ENCODE measurements around the gene IGFN1. TPM values are rescaled to one million over a fixed set of nuclear protein-coding genes. Genes with fewer than 3 reads are reported as not detected.

Gene IGFN1
- 0.10 TPM in 1 of 2 replicates, not detected in the other for total RNA-seq

DNA sequence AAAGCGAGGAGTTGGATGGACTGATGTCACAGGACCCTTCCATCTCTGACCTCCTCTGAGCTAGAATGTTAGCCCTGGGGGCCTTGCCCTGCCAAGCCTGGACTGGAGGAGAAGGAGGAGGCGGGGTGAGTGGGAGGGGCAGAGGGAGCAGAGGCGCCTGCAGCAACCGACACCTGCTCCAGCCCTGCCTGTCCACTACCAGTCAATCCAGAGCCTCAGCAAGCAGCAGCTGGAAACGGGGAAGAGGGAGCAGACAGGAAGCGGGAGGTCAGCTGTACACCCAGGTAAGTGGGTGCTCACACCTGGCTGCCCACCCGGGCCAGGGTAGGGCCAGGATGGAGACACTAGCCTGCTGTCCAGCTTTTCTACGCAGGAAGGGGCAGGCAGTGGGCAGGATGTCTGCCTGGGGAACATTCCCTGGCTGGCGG, at the start of gene IGFN1:
TSS of gene IGFN1 (plus strand) at position 201 of the 428 bp plus-strand sequence. CDS start 2,470 bp downstream, outside the sequence.
- no peak for DNase-seq (ENCODE audit: extremely low read depth, low read depth, low spot score)

DNA sequence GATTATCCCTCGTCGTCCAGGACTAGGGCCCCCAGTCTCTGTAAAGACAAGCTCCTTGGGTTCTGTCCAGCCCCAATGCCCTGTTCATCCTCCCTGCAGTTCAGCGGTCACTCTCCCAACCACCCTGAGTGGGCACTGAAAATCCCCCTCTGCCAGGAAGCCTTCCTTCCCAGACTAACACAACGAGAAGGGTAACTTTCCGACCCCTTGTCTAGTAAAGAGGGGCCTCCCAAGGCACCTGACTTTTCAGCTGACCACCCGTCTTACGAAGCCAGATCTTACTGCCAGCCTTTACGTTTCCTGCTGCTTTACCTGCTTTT, 49.7 kb upstream of the IGFN1 start:
- DNase-seq (ENCODE audit: extremely low read depth, low read depth, low spot score) = no peak

DNA sequence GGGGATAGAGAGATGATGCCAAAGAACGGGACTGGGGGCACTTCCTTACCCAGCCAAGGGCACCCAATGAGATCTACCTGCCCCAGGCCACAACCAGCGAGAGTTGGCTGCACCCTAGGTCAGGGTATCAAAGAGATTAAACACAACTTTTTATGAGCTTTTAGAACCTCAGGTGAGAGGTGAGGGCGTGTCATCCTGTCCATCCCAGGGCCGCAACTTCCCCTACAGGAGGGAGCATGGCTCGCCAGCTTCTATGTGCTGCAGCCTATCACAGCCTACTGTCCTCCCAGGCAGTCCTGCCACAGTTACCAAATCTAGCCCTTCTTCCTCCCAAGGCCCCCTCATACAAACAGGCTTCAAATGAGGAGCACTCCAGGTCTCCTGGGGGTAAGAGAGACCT, 49.2 kb upstream of the IGFN1 start:
- no peak for DNase-seq (ENCODE audit: extremely low read depth, low read depth, low spot score)

DNA sequence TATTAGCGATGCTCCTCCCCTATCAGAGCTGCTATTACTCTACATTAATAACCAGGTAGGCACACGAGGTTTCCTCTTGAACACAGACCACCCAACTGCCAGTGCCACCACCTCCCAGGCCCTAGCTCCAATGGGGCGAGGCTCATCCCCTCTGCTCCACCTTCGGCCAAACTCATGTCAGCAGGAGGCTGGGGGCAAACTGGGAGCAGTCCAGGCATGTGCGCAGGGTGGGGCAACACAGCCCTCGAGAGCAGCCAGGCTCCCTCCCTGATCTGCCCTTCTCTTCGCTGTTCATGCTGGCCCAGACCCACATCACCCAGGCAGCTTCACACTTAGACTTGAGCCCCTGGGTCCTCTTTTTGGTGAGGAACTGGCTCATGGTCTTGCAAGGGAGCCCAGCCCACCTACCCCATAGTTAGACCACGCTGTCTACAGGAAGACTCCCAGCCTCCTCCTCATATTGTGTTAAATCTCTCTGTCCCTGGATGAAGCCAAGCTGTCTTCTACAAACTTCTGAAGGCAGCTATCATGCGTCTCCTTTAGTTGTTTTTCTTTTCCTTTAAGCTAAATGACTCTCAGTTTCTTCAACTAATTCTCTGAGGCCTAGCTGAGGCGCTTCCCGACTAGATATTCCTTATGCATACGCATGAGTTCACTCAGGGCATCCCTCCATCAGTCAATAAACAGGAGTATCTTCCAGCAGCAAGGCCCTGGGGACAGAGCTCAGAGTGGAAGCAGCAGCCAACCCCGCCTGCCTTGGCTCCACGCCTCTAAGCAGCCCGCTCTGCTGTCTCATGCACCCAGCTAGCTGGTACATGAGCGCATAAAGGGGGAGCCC, 48.4 kb upstream of the IGFN1 start:
- no peak for DNase-seq (ENCODE audit: extremely low read depth, low read depth, low spot score)

DNA sequence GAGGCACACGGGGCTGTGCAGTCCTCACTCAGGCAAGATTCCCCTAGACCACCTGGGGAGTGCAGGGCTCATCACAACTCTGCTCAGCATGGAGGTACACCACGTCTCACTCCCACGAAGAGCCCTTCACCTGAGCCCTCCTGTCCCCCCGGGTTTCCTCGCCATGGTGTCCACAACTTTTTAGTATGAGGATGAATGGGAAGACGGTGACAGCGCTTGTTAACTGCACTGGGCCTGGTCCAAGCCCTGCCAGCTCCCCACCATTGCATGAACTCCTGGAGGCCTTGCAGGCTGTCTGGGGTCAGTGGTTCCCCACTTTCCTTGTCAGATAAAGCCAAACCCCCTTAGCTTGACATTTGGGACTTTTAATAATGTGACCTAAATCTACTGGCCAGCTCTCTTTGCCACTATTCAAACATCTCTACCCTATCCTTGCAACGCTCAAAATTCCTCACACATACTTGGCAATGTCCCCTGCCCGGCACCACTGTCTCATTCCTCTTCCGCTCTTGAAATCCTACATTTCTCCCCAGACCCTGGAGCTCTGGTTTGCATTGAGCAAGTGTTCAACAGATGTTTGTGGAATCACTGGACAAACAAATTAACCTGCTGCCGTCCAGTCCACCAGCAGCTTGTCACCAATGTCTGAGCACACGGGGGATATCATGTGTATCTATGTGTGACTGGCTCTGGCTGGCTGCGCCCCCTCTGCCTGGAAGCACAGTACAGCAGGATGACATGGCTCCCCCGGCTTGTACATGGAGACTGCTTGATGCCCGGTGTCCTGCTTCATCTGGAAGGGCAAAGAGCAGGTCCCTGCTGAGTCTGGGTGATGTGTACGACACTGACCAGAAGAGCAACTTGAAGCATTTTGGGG, 47.5 kb upstream of the IGFN1 start:
- no peak for DNase-seq (ENCODE audit: extremely low read depth, low read depth, low spot score)

DNA sequence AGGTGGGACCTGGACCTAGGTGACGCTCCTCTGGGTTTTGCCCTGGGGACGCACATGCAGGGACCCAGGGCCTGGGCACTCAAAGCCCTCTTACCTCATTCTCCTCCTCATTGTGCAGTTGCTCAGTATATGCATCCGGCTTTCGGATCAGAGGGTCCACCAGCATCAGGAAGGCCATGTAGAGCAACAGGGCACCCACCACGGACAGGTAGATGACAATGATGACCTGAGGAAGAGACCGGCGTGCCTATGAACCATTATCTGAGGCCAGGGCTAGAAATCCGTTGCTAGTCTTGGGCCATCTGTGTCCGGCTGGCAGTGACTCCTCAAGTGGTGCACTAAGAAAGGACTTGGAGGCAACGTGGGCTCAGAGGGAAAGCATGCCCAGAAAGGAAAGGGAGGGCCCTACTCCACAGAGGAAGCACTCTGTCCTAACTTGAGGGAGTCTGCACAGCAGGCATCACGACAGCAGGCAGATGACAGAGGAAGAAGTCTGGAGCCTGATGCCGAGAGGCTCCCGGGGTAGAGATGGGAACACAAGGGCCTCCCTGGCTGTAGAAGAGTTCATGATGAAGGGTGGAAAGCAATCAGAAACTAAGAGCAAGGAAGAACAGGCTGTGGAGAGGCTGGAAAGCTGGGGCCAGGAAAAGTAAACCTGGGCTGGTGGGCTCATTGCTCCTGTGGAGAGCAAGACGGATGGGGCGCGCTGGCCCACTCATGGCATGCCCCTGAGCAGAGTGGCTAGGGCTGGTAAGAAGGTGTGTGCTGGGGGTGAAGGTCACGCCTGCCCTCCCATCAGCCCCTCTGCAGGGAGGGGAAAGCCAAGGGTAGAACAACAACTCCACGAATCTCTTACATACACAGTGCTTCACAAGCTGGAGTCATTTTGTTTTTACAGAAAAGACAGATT, 46.6 kb upstream of the IGFN1 start:
- no peak for DNase-seq (ENCODE audit: extremely low read depth, low read depth, low spot score)

DNA sequence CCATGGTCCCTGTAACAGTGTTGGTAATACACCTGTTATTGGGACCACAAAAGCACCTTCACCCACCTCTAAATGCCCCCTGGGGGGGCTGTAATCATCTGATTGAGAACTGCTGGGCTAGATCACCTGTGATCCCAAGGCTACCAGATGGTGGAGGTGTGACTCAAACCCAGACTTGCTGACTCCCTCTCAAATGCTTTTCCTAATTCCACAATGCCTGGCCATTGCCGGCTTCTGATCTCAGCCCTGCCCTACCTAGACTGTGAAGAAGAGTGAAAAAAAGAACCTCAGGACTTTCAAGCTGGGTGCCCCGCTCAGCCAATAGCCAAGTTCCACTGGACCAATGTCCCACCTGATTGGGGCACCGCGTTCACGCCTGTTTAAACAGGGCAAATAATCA, 45.9 kb upstream of the IGFN1 start:
- DNase-seq (ENCODE audit: extremely low read depth, low read depth, low spot score) = no peak

DNA sequence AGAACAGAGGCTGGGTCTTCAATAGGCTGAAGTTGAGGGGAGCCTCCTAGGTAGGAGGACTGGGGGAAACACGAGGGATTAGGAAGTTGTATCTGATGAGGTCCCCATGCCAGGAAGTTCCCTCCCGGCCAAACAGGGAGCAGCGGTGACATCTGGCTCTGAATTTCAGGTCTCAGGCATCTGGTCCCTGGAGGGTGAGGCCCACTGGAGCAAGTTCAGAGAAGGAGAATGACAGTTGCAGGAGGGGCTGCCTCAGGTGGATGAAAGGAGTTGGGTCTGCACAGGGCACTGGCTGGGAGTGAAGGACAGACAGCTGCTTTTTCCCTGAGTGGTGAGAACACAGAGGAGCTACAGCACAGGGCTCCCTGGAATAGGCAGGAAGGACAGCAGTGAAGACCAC, 45.5 kb upstream of the IGFN1 start:
- DNase-seq (ENCODE audit: extremely low read depth, low read depth, low spot score) = no peak

DNA sequence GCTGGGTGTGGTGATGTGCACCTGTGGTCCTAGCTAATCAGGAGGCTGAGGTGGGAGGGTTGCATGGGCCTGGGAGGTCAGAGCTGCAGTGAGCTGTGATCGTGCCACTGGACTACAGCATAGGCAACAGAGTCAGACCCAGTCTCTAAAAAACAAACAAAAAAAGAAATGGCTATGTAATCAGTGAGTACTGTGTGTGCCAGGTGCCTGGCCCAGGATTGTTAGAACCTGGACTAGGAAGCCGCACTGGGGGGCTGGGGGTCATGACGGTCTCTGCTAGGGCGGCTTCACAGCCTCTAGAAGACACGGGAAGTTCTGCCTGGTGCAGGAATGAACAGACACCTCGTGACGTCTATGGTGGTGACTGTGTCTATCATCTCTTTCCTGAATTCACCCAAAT, 44.8 kb upstream of the IGFN1 start:
- DNase-seq (ENCODE audit: extremely low read depth, low read depth, low spot score) = no peak

DNA sequence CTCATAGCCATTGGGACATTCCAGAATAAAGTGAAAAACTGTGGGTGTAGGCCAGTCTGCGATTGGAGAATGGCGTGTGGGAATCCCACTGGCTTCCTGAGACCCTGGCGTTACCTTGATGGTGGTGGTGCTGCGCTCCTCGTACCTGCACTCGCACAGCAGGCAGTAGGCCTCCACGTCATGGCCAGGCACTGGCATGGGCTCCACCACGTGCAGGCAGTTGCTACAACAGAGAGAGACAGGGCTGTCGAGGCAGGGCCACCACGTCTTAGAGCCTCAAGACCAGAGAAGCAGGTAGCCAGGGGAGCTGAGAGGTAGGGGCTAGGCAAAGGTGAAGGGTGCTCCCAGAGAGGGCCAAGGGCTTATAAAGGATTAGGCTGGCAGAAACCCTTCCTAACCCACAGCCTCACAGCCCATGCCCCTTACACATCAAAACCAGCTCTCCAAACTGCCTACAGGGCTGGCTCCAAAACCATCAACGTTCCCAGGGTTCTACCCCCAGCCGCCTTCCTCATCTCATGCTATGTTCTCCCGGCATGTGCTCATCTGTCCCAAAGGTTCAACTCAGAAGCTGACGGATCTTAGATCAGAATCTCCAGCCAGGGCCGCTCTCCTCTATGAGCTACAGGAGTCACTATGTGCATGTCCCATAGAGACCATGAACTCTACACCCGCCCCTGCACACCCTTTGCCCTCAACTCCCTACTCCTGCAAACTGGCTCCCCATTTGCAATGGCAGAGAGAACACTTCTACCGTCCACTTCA, 43.8 kb upstream of the IGFN1 start:
- DNase-seq (ENCODE audit: extremely low read depth, low read depth, low spot score) = no peak

DNA sequence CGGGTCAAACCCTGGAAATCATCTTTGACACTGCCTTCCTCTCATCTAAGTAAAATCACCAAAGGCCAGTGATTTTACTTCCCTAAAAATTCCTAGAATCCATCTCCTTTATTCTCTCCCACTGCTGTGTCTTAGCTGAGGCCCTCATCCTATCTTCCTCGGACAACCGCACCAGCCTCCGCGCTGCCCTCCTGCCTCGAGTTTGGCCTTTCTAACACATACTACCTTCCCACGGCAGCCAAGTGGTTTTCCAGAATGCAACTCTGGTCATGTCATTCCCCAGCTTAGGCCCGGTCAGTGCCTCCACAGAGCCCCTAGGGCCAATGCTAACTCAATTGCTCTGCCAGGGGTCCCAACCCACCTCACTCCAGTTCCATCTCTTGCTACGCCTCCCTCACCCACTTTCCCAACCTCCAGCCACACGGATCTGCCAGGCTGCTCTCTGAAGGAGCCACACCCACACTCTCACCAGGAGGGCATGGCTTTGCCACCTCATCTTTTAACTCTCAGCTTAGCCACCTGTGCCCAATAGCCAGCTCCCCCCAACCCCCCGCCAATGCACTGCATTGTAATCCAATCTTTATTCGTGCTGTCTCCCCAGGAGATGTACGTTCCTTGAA, 43.1 kb upstream of the IGFN1 start:
- no peak for DNase-seq (ENCODE audit: extremely low read depth, low read depth, low spot score)

DNA sequence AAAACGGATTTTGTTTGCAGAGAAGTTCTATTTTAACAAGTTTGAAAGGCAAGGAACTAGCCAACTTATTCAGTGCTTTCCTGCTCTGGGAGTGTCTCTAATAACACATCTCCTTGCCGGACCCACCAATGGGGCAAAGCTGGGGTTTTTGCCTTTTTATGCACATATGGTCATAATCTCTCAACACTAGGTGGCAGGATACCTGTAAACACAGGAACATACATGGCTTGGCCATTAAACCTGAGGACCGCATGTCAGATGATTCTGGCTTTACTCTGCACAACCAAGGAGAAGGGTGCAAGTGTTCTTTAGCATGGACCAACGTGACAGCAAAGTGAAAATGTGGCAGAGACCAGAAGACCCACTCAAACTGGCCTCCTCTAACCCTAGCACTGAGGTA, 41.2 kb upstream of the IGFN1 start:
- no peak for DNase-seq (ENCODE audit: extremely low read depth, low read depth, low spot score)

DNA sequence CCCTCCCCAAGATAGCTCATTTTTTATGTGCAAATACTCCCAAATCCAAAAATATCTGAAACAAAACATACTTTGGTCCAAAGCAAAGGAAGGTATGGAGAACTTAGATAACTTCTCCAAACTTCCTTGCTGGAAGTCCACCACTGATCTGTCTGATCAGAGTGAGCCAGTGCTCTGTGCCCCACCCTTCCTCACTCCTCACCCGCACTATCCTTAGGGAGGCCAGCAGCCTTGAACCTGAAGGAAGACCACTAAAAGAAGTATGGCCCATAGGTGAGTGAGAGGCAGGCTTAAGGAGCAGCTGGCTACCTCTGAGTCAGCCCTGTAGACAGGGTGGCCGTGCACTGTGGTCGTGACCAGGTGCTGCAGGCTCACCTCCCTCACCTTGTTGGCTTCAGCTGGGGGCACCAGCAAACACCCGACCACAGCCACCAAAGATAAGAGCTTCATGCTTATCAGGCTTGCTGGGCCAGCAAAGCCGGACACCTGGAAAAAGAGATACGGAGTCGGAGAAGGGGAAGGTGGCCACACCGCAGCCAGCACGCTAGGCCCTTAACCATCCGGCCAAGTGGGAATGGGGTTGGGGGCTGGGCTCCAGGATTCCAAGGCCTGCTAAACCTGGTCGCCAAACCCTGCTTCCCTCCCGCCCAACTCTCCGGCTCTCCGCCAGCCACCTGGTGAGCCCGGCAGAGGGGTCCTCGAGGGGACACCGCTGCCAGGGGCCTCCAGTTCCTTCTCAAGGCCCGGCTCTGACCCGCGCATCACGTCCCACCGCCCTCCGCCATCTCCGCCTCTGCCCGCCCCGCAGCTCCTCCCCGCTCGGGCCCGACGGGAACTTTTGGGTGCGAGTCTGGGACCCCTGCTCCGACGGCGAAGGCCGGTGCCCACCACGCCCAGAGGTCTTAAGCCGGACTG, 36.9 kb upstream of the IGFN1 start:
- no peak for DNase-seq (ENCODE audit: extremely low read depth, low read depth, low spot score)

DNA sequence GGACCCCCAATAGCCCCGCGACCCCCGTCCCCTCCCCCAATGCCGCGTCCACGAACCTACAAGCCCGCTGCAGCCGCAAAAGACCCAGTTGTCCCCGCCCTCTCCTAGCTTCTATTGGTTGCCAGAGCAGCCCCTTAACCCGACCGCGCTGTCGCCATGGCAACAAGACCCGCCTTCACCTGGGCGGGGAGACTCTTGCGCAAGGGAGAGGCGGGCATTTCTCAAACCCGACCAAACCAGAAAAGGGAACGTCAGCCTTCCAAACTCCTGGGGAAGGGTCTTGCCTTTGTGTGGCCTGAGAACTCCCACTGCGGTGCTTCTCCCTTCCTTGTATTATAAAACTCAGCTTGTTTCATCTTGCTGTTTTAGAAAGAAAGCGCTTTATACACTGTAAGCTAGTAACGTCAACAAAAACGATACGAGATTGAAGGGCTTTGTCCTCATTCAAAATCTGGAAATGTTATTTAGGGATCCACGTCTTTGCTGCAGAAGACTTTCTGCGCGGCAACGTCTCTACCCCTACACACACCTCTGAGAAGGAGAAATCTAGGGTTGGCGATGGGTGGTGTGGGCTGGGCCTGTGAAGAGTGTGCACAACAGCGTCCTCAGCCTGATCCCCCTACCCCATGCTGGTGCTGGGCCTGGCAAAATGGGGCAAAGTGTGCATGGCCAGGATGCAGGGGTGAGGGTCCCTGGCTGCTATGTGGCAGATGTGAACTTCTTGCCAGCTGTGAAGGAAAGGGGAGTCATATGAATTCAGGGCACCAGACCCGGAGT, 36.0 kb upstream of the IGFN1 start, which contains the start of gene TMEM9:
TSS of gene TMEM9 (minus strand) at position 86 of the 777 bp plus-strand sequence. CDS start 551 bp downstream, outside the sequence.
- peak; percentile 54 for DNase-seq (ENCODE audit: extremely low read depth, low read depth, low spot score)

DNA sequence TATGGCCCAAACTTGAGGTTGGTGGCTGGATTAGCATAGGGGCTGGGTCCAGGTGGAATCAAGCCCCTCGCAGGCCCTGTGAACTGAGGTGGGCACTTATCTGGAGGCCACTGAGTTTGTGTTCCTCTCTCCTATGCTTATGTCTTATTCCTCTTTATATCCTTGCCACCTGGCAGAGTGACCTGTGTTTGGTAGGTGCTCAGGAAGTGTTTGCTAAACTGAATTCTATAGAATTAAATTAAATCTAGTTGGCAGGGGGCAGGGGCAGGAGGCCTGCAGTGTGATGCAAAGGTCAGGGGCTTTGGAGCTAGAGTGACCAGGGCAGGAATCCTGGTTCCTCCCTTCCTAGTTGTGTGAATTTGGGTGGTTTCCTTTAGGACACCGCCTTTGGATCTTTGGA, 35.3 kb upstream of the IGFN1 start:
- no peak for DNase-seq (ENCODE audit: extremely low read depth, low read depth, low spot score)

DNA sequence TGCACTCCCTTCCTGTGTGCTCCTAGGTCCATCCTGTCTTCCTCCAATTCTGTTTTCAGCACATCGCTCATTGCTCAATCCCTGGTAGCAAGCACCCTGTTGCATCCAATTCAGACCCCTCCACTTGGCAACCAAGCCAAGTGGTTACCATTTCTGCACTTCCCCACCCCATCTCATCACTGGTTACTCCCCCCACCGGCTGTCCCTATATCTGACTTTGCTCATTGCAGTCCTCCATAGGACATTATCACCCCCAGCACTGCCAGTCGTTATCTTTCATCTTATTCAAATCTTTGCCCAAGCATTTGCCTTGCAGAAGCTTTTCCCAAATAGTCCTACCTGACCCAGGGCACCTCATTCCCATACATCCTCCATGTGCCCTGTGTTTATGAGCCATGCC, 34.3 kb upstream of the IGFN1 start:
- DNase-seq (ENCODE audit: extremely low read depth, low read depth, low spot score) = no peak

DNA sequence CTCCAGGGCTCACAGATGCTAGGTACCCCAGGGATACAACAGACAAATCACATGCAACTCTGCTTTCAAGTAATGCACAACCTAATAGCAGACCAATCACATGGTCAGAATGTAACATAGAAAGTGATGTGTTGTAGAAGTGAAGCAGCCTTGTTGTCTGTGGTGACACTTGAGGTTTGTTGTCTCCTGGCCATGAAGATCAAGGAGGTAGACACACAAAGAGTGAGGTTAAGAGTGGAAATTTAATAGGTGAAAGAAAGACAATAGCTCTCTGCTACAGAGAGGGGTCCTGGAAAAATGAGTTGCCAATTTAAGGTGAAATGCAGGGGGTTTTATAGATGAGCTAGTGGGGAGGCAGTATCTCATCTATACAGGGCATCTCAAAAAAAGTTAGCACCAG, 33.8 kb upstream of the IGFN1 start:
- no peak for DNase-seq (ENCODE audit: extremely low read depth, low read depth, low spot score)

DNA sequence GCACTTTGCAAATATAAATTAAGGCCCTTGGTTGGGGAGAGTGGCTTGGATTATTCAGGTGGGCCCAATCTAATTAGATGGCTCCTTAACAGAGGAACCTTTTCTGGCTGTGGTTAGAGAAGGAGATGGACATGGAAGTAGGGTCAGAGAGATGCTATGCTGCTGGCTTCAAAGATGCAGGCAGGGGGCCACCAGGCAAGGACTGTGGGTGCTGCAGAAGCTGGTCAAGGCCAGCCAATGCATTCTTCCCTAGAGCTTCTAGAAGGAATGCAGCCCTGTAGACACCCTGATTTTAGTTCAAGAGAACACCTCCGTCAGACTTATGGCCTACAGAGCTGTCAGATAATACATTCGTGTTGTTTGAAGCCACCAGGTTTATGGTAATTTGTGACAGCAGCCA, 32.7 kb upstream of the IGFN1 start:
- no peak for DNase-seq (ENCODE audit: extremely low read depth, low read depth, low spot score)
